CD4-positive, alpha-beta T cell treated with Interferon alpha-2 for 1 hour (primary cell): ENCODE data around the gene RPL35A.
"Not testable (repeated sequence)": the region's sequence is repeated elsewhere in the genome, so short reads cannot be mapped to it uniquely, and the experiment has no call there.

Experiments
- DNase-seq, 2 donors: peaks; one replicate each; pipeline ENCODE4 v3.0.0-alpha.2; 2020 to 2022

RPL35A gene

GRCh38 chr3:197949778-197950676 is at the start of gene RPL35A:
TSS of gene RPL35A (plus strand) at chr3:197950190. CDS start at chr3:197950968, 778 bp downstream.
- DNase-seq, result peak; percentile 86 to 94

DNA sequence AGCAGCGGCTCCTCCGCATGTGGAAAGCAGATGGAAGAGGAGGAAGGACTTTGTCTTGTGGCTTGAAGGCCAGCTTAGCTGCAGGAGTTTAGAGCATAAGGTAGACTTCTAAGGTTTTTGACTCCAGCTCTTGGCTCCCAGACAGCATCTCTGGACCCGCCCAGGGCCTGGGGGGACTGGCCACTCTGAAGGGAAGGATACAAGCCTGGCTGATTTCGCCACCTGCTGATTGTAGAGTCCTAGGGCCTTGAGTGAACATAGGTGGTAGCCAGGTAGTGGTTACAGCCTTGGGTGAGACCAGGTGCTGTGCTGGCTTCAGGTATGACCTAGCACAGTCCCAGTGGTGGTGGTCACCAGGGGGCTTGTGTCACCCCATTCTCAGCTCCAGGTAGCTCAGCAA is 48.4 kb upstream of the RPL35A start:
- no peak for DNase-seq

- DNase-seq, result peak; percentile 73 to 80
These were observed 43.8 kb upstream of the RPL35A start for GRCh38 chr3:197906023-197906849.

DNA sequence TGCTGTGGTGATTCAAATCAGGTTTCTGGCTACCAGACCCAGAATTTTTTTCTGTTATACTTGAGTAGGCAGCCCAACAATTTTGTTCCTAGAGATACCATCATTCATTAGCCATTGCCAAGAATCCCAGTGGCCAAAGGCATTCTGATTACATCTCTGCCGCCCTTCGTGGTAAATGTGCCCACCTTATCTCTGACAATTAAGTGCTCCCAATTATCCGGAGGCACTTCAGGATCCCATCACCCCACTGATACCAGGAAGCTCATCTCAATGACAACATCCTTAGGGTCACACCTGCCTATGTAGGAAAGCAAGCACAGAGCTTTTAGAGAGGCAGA is 43.2 kb upstream of the RPL35A start:
- DNase-seq, result no peak

GRCh38 chr3:197907196-197907595 is 42.8 kb upstream of the RPL35A start:
- no peak for DNase-seq

GRCh38 chr3:197908550-197908949 is 41.4 kb upstream of the RPL35A start:
- not testable (repeated sequence) for DNase-seq

GRCh38 chr3:197908957-197909701 is 40.9 kb upstream of the RPL35A start:
- DNase-seq, result no peak

DNA sequence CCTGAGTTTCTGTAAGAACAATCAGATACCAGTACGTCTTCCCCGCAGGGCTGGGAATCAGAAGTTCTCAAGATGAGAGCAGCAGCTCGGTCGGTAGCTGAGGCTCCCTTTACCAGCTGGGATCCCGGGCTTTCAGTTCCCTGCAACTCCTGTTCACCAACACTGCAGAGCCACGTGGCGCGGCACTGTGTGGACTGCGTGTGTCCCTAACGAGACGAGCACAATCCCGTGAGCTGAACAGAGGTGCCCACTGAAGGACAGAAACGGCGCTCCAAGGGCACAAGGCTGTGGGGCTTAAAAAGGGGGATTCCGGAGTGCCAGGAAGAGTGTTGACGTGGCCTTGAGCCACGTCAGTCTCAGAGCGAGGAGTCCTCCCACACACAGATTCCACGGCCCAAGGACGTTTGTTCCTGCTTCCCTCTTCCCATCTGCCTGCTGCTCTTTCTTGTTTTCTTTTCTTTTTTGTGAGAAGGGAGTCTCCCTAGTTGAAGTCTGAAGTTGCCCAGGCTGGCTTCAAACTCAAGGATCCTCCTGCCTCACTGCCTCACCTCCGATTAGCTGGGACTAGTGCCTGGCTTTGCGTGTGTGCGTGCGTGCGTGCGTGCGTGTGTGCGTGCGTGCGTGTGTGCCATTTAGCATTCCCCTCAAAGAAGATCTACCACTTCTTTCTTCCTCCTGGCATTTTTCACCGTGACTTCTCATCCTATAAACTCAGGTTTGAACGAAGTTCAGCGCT is 37.1 kb upstream of the RPL35A start:
- peak; percentile 13 to 16 for DNase-seq

GRCh38 chr3:197913641-197914380 is 36.2 kb upstream of the RPL35A start:
- DNase-seq, result no peak

DNA sequence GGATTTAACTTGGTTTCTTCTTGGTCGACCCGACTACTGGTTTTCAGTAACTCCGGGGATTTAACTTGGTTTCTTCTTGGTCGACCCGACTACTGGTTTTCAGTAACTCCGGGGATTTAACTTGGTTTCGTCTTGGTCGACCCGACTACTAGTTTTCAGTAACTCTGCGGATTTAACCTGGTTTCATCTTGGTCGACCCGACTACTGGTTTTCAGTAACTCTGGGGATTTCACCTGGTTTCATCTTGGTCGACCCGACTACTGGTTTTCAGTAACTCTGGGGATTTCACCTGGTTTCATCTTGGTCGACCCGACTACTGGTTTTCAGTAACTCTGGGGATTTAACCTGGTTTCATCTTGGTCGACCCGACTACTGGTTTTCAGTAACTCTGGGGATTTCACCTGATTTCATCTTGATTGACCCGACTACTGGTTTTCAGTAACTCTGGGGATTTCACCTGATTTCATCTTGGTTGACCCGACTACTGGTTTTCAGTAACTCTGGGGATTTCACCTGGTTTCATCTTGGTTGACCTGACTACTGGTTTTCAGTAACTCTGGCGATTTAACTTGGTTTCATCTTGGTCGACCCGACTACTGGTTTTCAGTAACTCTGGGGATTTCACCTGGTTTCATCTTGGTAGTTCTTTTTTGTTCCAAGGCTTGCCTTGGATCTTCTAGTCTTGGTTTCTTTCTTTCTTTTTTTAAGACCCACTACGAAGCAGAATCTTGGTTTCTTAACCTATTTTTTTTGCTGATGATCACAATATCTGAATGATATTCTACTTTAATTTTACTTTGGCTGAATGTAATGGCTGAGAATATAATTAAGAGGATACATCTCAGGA is 28.3 kb upstream of the RPL35A start:
- peak in 1 of 2 donors; percentile 5 for DNase-seq

DNA sequence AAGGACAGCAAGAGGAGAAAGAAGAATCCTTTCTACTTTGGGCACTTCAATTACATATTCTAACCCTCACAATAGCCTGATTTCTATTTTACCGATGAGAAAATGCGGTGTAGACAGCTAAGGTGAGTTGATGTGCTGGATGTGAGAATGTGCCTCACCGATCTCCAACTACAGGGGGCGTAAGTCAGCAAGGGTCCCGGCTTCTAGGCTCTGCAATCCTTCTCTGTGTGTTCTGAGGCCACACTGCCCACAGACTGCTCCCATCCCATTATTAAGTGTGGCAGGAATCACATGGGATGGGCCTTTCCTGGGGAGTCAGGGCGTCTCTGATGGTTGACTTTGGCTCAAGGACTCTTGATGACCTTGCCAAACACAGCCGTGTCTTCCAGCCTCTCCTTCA is 23.6 kb upstream of the RPL35A start:
- DNase-seq, result no peak

DNA sequence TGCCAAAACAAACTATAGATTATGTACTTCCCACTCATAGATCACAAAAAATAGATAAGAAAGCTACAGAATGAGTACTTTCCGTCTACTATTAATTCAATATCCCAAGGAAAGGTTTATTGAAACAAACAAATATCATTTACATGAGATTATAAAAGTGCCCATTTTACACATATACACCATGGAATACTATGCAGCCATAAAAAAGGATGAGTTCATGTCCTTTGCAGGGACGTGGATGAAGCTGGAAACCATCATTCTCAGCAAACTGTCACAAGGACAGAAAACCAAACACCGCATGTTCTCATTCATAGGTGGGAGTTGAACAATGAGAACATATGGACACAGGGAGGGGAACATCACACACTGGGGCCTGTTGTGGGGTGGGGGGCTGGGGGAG is 22.4 kb upstream of the RPL35A start:
- not testable (repeated sequence) for DNase-seq

GRCh38 chr3:197936819-197937384 is 13.1 kb upstream of the RPL35A start:
- no peak for DNase-seq

DNA sequence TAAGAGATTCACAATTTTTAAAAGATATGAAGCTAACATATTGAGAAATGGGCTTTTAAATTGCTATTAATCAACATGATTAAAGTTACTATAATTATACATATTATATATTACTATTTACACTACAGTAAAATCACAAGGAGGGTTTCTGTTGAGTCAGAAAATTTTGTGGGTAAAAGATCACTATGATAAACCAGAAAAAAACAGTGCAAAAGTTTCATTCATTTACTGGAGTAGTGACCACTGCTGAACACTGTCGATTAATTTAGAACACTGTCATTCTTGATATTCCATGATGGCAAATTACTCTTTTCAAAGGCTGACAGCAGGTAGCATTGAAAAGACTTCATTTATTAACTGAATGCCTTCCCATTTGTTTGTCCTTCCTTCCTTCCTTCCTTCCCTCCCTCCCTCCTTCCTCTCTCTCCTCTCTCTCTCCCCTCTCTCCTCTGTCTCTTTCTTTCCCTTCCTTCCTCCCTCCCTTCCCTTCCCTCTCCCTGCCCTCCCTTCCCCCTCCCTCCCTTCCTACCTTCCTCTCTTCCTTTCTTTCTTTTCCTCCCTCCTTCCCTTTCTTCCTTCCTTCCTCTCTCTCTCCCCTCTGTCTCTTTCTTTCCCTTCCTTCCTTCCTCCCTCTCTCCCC is 9.1 kb upstream of the RPL35A start:
- DNase-seq, result no peak

GRCh38 chr3:197942956-197943556 is 6.9 kb upstream of the RPL35A start:
- peak; percentile 9 to 59 for DNase-seq

DNA sequence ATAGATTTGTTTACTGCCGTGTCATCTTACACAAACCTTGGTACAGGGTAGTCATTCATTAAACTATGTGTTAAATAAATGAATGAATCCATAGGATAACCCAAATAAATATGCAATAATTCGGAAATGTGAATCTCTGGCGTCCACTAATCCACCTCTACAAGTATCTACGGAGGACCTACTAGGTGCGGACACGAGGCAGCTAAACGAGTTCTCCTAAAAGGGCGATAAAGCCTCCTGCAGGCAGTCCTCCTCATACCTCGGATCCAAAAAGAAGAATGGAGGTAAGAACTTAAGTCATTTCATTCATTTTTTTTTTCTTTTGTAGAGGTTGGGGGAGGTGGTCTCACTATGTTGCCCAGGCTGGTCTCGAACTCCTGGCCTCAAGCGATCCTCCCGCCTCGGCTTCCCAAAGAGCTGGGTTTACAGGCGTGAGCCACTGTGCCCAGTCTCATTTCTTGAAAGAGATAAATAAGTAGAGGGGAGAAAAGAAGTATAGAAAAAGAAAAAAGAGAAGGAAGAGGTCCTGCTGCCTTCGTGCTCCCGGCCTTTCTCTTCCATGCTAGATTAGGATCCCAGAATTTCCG is 706 bp upstream of the RPL35A start:
- DNase-seq, result no peak

DNA sequence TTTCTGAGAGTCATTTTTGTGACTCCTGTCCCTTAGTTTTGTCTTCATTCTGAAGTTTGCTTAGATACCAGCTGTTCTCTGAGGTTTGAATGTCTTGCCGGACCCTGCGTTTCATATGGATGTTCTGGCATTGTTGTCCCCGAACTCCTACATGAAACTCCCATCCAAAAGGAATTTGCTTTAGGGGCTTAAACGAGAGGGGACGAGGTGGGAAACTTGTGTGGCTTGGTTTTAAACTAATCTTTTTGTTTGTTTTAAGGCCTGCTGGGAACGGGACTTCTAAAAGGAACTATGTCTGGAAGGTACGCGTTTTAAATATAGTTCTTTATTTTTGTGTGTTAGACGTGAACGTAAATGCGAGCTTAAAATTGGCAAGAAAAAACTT is 679 bp downstream of the RPL35A start:
- DNase-seq, result no peak

DNA sequence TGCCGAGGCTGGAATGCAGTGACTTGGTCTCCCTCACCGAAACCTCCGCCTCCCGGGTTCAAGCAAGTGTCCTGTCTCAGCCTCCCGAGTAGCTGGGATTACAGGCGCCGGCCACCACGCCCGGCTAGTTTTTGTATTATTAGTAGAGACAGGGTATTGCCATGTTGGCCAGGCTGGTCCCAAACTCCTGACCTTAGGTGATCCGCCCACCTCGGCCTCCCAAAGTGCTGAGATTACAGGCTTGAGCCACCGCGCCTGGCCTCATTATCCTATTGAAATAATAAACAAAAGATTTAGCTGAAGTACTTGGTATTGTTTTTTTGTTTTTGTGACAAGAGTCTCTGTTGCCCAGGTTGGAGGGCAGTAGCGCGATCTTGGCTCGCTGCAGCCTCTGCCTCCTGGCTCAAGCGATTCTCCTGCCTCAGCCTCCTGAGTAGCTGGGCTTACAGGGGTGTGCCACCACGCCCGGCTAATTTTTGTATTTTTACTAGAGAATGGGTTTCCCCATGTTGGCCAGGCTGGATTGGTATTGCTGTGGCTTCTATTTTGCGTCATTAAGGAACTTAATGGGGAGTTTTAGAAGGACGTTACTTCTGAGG is 1.5 kb downstream of the RPL35A start:
- no peak for DNase-seq

DNA sequence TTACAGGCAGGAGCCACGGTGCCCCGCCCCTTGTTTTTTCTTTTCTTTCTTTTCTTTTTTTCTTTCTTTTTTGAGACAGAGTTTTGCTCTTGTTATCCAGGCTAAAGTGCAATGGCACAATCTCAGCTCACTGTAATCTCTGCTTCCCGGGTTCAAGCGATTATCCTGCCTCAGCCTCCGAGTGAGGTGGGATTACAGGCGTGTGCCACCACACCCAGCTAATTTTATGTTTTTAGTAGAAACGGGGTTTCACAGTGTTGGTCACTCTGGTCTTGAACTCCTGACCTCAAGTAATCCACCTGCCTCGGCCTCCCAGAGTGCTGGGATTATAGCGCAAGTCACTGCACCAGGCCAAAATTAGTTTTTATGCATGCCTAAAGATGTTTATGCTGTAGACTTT is 2.5 kb downstream of the RPL35A start:
- no peak for DNase-seq
